22Rv1 (cell line): ENCODE measurements around the gene PALM.

Experiments used
- CTCF ChIP-seq: fragments of 450-650 bp; IDR thresholded peaks from 2 replicates; pipeline ENCODE4 v1.5.1; 2017; ENCODE audit warnings: mild to moderate bottlenecking
- ZFX ChIP-seq: fragments of 450-650 bp; IDR thresholded peaks from 2 replicates; pipeline ENCODE4 v1.6.1; 2017; ENCODE audit warnings: antibody characterized with exemption, borderline replicate concordance

- TF ChIP-seq CTCF, result no peak
- no peak for TF ChIP-seq ZFX
These were observed 72.2 kb downstream of the PALM start for GRCh38 chr19:780935-781334.
